Activated naive CD4-positive, alpha-beta T cell treated with anti-CD3 and anti-CD28 coated beads, Interleukin-2, amount 50 U/mL, for 24 hours (primary cell): ENCODE measurements around the gene NAB2.
A peak's percentile ranks its signal among the peaks of the same experiment; 100 is the strongest.

ENCODE experiments used
- H3K27ac Mint-ChIP-seq: one replicate; pipeline ENCODE4 v1.8.0; 2021; ENCODE audit warnings: mild to moderate bottlenecking, mixed read lengths
- H3K27me3 Mint-ChIP-seq: one replicate; pipeline ENCODE4 v1.8.0; 2021; ENCODE audit warnings: mixed read lengths
- H3K36me3 Mint-ChIP-seq: one replicate; pipeline ENCODE4 v1.8.0; 2021; ENCODE audit warnings: mixed read lengths
- H3K4me1 Mint-ChIP-seq: one replicate; pipeline ENCODE4 v1.8.0; 2021; ENCODE audit warnings: mixed read lengths
- H3K4me3 Mint-ChIP-seq: one replicate; pipeline ENCODE4 v1.8.0; 2021; ENCODE audit warnings: mild to moderate bottlenecking, mixed read lengths
- H3K9me3 Mint-ChIP-seq: one replicate; pipeline ENCODE4 v1.8.0; 2021; ENCODE audit warnings: mixed read lengths

NAB2 gene

DNA sequence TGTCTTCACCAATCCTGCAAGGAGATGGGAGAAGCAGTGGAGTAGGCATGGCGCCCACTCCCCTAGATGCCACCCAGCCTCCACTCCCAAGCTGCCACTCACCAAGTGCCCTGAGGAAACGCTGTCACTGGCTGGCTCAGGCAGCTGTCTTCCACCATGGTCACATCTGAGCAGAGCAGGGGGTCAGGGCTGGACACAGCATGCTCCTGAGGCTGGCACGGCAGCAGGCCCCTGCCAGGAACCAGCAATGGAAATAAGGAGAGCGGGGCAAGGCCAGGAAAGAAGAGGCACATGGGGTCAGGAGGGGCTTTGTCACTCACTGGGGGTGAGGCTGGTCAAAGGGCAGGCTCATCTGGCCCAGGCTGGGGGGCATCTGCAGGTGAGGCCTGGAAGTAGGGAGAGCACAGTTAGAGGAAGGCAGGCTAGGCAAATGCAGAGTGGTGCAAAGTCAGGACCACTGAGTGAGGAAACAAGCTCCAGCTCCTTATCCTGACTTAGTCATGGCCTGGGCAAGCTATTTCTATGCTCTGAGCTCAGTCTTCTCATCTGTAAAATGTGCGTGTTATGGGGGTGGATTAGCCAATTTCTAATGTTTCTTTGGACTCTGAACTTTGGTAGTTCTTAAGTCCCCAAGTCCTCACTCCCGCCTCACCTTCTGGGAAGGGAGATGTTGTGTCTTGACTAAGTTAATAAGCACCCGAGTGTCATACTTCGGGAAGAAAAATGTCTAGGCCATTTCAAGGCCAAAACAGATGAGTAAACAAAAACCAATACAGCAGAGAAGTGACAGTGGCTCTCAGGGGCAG is 8.0 kb downstream of the NAB2 start:
- Mint-ChIP-seq H3K27ac (peak overlapping the region; percentile 30), H3K36me3 (peaks cover 17% of the 10 kb centered on the region), H3K27me3 (no peaks in the 10 kb centered on the region), H3K9me3 (no peaks in the 10 kb centered on the region), H3K4me3 (no peak overlapping the region), H3K4me1 (peaks cover 69% of the 10 kb centered on the region)

DNA sequence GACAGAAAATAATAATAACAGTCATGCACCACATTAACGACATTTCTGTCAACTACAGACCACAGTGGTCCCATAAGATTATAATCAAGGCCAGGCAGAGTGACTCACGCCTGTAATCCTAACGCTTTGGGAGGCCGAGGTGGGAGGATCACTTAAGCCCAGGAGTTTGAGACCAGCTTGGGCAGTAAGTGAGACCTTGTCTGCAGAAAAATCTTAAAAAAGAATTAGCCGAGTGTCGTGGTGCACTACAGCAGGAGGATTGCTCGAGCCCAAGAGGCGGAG is 8.6 kb downstream of the NAB2 start:
- Mint-ChIP-seq H3K4me3 (no peak overlapping the region), H3K36me3 (peaks cover 16% of the 10 kb centered on the region), H3K27ac (no peak overlapping the region), H3K27me3 (no peaks in the 10 kb centered on the region), H3K9me3 (no peaks in the 10 kb centered on the region), H3K4me1 (peaks cover 69% of the 10 kb centered on the region)

DNA sequence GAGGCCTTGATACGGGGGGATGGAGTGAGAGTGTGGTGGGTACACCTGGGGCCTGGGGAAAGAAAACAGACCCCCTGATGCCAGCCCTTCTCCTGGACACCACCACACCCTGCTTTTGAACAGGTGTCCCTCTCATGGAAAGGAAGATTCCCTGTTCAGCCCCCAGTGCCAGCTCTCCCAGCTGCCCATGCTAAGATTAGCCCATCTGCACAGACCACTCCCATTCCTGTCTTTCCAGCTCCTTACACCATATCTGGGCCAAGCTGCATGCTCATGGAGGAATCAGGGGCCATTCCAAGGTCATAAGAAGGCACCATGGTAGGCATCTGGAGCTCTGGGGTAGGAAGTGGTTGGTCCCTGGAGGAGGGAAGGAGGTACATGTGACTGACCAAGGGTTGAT is 9.6 kb downstream of the NAB2 start:
- H3K4me1 Mint-ChIP-seq = peaks cover 62% of the 10 kb centered on the region
- no peaks in the 10 kb centered on the region for H3K27me3 Mint-ChIP-seq
- no peaks in the 10 kb centered on the region for H3K9me3 Mint-ChIP-seq
- no peak overlapping the region for H3K4me3 Mint-ChIP-seq
- H3K36me3 Mint-ChIP-seq = peaks cover 16% of the 10 kb centered on the region
- peak overlapping the region; percentile 26 for H3K27ac Mint-ChIP-seq

DNA sequence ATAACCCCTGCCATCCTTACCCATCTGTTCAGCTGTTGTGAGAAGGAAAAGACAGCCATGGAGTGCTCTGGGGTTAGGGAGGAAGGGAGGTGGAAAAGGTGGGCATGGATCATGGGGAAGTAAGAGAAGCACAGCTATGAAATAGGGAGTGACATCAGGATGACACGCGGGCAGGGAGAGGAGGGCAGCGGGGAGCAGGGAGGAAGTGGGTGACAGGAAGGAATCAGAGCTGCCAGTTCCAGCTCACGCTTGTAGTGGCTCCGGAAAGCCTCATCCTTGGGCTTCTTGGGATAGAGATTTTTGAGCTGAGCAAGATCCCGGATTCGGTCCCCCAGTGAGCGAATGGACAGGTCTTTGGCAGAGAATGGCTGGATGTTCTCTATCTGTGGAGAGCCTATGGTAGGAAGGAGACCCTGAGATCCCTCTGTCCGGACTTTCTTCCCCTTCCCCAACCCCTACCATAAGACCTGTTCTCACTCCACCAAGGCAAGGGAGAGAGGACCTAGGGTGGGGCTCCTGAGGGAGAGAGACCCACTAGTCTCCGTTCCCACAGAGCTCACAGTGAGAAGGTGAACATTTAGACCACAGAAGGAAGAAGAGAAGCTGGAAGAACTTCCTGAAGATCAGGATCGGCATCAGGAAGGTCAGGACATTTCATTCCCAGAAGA is 10.3 kb downstream of the NAB2 start:
- H3K9me3 Mint-ChIP-seq = no peaks in the 10 kb centered on the region
- peak overlapping the region; percentile 93 for H3K27ac Mint-ChIP-seq
- no peak overlapping the region for H3K4me3 Mint-ChIP-seq
- peaks cover 64% of the 10 kb centered on the region for H3K4me1 Mint-ChIP-seq
- H3K27me3 Mint-ChIP-seq = no peaks in the 10 kb centered on the region
- H3K36me3 Mint-ChIP-seq = peaks cover 16% of the 10 kb centered on the region

DNA sequence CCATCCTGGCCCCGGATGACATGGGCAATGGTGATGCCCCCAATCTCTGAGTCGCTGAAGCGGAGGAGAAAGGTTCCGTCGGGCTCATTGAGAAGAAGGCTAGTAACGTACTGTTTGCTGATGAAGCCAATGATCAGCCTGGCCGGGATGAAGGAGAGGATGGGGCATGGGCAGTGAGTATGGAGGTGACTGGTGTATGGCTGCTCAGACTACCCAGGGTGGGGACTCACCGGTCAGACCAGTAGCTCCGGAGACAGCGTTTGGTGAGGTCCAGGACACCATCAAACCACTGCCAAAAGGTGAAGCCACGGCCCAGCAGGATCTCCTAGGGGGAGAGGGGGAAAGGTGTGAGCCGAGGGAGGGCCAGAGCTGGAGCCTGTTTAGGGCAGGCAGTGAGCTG is 10.9 kb downstream of the NAB2 start:
- no peaks in the 10 kb centered on the region for H3K9me3 Mint-ChIP-seq
- H3K27me3 Mint-ChIP-seq = no peaks in the 10 kb centered on the region
- no peak overlapping the region for H3K4me3 Mint-ChIP-seq
- H3K27ac Mint-ChIP-seq = peak overlapping the region; percentile 93
- peaks cover 16% of the 10 kb centered on the region for H3K36me3 Mint-ChIP-seq
- peaks cover 65% of the 10 kb centered on the region for H3K4me1 Mint-ChIP-seq

DNA sequence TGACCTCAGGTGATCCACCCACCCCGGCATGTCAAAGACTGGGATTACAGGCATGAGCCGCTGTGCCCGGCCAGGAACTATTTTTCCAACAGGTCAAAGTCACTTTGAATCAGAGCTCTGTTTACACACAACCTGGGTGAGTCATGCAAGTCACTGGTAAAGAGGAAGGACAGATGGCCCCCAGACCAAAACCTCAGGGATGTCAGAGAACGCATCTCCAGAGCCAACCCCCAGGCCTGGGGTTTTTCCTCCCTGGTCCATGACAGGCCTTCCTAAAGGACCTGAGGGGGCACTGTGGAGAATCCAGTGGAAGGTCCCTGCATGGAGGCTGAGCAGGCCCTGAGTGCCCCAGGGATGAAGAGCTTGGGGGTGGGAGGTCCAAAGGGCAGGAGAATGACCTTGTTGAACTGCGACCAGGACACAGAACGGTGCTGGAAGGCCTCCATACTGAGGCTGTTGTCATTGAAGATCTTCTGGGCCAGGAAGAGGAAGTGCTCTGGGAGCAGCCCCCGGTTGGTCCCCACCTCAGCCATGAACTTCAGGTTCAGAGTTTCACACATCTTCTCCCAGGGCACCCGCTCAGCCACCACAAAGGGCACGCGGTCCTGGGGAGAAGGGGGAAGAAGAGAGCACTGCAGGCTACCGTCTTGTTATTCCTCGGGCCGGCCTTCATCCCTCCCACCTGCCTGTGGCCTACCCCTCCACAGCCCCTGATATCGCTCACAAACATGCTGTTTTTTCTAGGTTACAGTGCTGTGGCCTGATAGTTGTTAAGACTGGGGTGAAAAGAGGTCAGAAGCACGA is 13.2 kb downstream of the NAB2 start:
- peaks cover 59% of the 10 kb centered on the region for H3K4me1 Mint-ChIP-seq
- H3K9me3 Mint-ChIP-seq = no peaks in the 10 kb centered on the region
- no peaks in the 10 kb centered on the region for H3K27me3 Mint-ChIP-seq
- H3K27ac Mint-ChIP-seq = peak overlapping the region; percentile 51
- peaks cover 10% of the 10 kb centered on the region for H3K36me3 Mint-ChIP-seq
- no peak overlapping the region for H3K4me3 Mint-ChIP-seq

DNA sequence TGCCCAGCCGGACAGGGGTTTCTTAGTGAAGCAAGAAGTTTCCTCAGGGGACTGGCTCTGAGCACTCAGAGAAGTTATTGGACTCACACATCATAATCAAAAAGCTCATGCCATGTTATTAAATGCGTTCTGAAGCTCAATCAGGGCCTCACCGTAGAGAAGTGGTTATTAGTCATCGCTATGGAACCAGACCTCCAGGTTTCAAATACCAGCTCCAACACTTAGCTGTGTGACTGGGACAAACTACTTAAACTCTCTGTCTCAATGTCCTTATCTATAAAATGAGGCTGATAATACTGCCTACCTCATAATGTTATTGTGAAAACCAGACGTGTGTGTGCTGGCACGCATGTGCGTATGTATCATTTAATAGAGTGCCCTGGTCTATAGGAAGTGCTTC is 14.9 kb downstream of the NAB2 start:
- peaks cover 12% of the 10 kb centered on the region for H3K36me3 Mint-ChIP-seq
- H3K27ac Mint-ChIP-seq = peak overlapping the region; percentile 41
- no peaks in the 10 kb centered on the region for H3K27me3 Mint-ChIP-seq
- H3K4me3 Mint-ChIP-seq = no peak overlapping the region
- no peaks in the 10 kb centered on the region for H3K9me3 Mint-ChIP-seq
- peaks cover 72% of the 10 kb centered on the region for H3K4me1 Mint-ChIP-seq

DNA sequence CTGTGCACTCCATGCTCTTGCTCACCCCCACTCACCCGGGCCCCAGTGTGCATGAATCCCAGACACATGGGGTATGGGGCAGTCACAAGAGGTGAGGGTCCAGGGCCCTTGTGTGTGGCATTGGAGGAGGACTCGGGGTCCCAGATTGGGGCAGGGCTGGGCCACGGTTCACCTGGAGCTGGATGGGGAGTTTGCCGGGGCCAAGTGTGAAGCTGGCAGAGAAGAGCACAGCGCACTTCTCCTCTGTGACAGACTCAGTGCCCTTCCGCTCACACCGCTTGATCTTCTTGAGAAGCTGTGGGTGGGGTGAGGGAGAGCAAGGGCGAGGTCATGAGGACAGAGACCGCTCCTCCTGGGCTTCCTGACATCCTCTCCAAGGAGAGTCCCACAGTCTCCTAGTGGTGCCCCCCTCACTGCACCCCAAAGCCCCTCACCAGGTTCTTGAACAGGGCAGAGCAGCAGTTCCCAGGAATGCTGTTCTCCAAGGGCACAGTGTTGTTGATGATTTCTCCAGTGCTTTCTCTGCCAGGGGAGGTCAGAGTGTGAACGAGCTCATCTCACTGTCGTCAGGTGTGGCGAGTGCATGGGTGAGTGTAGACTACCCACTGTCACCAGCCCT is 15.5 kb downstream of the NAB2 start:
- peaks cover 13% of the 10 kb centered on the region for H3K36me3 Mint-ChIP-seq
- no peaks in the 10 kb centered on the region for H3K27me3 Mint-ChIP-seq
- H3K4me1 Mint-ChIP-seq = peaks cover 71% of the 10 kb centered on the region
- H3K27ac Mint-ChIP-seq = peak overlapping the region; percentile 41
- H3K9me3 Mint-ChIP-seq = no peaks in the 10 kb centered on the region
- H3K4me3 Mint-ChIP-seq = no peak overlapping the region

DNA sequence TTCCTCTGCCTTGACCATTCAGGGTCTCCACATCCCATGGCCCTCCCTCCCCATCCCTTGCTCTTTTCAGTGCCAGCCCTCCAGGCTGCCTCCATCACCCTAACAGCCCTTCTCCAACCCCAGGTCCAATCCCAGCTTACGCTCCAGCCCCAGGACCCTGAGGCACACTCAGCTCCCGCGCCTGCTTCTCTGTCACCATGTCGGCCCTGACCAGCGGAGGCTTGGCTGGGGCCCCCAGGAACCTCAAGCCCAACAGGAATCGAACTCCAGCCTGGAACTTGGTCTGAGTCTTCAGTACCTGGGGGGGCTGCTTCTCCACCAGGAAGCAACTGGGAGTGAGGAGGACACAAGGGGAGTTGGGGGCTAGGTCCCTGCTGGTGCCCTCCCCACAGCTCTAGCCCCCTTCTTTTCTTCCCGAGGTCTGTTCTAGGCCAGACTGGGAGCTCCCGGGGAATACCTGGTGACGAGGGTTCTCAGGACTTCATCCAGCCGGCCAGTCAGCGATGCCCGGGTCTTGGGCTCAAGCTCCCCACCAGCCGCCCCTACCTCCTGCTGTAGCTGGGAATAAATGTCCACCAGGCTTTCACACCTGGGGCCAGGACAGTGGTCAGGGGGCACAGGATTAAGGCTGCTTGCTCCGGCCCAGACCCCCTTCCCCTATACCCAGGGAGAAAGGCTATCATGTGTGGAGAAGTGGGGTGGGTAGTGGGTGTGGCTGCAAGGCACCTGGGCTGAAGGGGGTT is 16.3 kb downstream of the NAB2 start:
- Mint-ChIP-seq H3K36me3 (peaks cover 12% of the 10 kb centered on the region), H3K4me3 (no peak overlapping the region), H3K27ac (no peak overlapping the region), H3K27me3 (no peaks in the 10 kb centered on the region), H3K9me3 (no peaks in the 10 kb centered on the region), H3K4me1 (peaks cover 73% of the 10 kb centered on the region)

DNA sequence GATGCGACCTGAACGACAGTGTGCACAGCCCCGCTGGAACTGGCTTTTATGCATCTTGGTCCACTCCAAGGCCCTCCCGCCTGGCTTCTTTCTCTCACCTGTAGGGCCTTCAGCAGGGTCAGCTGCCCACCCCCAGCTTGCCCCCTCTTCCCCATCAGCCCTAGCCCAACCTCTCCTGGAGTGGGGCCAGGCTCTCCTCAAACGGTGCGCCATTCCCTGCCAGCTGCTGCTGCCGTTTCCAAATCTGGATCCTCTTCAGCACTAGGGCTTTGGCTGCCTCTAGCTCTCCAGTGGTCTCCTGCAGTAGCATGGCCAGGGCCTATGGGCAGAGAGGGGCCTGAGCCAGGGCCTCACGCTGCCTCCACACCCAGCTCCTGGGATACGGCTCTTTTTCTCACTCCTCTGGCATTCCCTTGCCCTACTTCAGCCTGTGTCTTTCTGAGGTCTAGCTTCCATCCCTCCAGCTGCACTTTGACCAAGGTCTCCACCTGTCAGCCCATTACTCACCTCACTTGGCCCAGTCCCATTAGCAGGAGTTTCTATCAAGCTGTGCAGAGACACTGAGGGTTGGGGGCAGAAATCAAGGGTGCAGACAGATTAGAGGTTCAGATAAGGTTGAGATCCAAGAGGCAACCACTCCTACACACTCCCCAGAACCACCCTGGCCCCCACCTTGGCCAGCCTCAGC is 17.3 kb downstream of the NAB2 start:
- peaks cover 65% of the 10 kb centered on the region for H3K4me1 Mint-ChIP-seq
- peak overlapping the region; percentile 42 for H3K27ac Mint-ChIP-seq
- H3K36me3 Mint-ChIP-seq = peaks cover 10% of the 10 kb centered on the region
- H3K9me3 Mint-ChIP-seq = no peaks in the 10 kb centered on the region
- H3K27me3 Mint-ChIP-seq = no peaks in the 10 kb centered on the region
- no peak overlapping the region for H3K4me3 Mint-ChIP-seq

DNA sequence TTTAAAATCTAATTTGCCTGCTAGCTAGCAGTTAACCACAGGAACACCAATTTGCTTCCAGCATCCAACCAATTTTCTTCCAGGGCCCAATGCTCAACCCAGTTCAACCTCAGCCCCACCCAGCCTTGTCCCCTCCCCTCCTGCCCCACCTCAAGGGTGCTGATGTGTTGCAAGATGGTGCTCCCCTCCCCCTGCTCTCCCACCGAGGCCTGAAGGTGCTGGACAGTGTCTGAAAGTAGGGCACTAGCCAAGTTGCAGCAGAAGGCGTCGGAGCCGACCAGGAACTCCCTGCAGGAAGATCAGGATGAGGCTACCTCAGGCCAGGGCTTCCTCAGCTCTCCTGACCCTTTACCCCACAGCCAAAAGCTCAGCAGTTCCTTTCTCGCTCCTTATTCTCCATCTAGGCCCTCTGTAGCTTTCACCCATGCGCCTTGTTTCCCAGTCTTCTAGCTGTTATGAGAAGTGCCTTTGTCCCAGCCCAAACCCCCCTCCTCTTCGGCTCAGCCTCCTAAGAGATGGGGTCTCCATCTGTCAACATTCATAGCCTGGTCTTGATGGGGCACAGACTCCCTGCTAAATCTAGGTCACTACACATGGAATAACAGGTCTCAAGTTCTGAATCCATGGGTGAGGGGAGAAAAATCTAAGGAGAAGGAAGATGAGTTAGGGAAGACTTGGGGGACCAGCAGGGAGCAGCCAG is 18.7 kb downstream of the NAB2 start:
- Mint-ChIP-seq H3K9me3 (no peaks in the 10 kb centered on the region), H3K27me3 (no peaks in the 10 kb centered on the region), H3K4me1 (peaks cover 59% of the 10 kb centered on the region), H3K27ac (peak overlapping the region; percentile 79), H3K36me3 (peaks cover 10% of the 10 kb centered on the region), H3K4me3 (peak overlapping the region; percentile 92)

DNA sequence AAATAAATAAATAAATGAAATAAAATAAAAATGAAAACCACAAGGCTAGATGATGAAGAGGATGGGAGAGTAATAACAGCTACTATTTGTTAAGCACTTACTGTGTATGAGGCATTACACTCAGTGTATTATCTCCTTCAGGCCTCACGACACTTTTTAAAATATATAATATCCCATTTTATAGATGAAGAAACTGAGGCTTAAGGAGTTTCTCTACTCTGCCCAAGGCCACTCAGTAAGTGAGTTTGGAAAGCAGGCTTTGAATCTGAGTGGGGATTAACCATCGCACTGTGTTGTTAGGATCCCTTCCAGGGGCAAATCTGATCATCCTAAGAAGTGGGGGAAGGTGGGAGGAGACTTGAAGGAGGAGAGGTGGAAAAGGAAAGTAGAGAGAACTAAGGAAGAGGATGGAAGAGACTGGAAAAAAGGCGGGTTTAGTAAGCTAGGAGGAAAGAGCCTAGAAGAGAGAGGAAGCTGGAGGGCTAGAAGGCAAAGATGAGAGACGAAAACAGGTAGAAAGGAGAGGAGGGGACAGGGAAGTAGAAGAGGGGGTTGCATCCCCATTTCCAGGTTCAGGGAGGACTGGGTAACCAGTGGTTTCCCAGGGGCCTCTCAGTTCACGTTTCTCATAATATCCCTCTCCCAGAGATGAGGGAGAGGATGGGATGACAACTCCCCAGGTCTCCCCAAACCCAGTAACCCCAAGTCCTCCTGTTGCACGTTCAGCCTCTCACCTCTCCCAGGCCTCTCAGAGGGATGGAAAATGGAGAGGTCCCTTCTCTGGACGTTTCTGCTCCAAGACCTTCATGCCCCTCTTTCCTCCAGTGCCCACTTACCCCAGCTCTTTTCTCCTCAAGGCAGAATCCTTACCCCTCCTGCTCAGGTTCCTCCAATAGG is 20.5 kb downstream of the NAB2 start:
- Mint-ChIP-seq H3K27me3 (no peaks in the 10 kb centered on the region), H3K4me3 (peak overlapping the region; percentile 92), H3K4me1 (peaks cover 52% of the 10 kb centered on the region), H3K27ac (peak overlapping the region; percentile 95), H3K9me3 (no peaks in the 10 kb centered on the region), H3K36me3 (peaks cover 10% of the 10 kb centered on the region)
